Neural cell (in vitro differentiated cells): Measurements from ENCODE around the gene PDLIM5.

Experiments used
- POLR2AphosphoS5 ChIP-seq: IDR thresholded peaks from 2 replicates; pipeline ENCODE4 v1.6.1; 2012
- TAF1 ChIP-seq: IDR thresholded peaks from 2 replicates; pipeline ENCODE4 v1.6.1; 2012; ENCODE audit warnings: low read depth
- TF ChIP-seq, protein P1 (sequence below): fragments of 450-650 bp; IDR thresholded peaks from 2 replicates; pipeline ENCODE4 v1.5.1; 2014; ENCODE audit warnings: antibody characterized with exemption, mild to moderate bottlenecking, moderate library complexity; ENCODE audit not compliant: poor library complexity, severe bottlenecking

DNA sequence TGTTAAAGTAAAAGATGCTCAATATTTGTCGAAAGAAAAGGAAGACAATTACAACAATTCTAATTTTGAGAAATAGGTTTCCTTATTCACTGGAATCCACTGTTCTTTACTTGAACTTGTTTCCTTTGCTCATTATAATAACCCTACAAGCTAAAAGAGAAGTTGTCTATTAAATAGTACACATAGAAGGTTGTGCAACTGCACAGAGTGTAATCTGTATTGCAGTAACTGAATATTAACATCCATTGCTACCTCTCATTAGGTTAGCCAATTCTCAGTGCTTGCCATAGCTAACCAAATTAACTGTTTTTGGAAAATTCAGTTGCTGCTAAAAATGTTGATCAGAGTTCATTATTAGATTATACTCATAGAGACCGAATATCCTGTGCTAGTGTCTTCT lies 120.0 kb downstream of the PDLIM5 start:
- TF ChIP-seq, protein P1, sequence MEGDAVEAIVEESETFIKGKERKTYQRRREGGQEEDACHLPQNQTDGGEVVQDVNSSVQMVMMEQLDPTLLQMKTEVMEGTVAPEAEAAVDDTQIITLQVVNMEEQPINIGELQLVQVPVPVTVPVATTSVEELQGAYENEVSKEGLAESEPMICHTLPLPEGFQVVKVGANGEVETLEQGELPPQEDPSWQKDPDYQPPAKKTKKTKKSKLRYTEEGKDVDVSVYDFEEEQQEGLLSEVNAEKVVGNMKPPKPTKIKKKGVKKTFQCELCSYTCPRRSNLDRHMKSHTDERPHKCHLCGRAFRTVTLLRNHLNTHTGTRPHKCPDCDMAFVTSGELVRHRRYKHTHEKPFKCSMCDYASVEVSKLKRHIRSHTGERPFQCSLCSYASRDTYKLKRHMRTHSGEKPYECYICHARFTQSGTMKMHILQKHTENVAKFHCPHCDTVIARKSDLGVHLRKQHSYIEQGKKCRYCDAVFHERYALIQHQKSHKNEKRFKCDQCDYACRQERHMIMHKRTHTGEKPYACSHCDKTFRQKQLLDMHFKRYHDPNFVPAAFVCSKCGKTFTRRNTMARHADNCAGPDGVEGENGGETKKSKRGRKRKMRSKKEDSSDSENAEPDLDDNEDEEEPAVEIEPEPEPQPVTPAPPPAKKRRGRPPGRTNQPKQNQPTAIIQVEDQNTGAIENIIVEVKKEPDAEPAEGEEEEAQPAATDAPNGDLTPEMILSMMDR: no peak
- TF ChIP-seq TAF1 (no peak), POLR2AphosphoS5 (no peak)
